ENCODE data around the gene IGSF9B.

IGSF9B gene

DNA sequence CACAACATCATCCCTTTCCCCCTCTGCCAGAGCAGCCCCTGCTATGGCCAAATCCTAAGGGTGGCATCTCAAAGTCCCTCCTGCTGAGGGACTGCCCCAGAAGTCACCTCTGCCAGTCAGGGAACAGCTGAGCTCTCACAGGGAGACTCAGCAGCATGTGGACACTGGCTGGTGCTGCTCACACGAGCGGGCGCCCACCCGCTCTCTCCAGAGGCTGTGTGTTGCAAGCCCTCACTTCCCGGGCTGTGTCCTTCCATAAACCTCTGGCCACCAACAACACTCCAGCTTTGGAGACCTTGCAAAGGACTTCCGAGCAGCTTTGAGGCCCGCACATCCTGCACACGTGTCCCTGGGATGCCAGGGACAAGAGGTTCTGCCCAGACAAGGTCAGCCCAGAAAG lies 2.8 kb downstream of the IGSF9B start:
- DNase-seq (ENCODE audit: low read depth): no peak

DNA sequence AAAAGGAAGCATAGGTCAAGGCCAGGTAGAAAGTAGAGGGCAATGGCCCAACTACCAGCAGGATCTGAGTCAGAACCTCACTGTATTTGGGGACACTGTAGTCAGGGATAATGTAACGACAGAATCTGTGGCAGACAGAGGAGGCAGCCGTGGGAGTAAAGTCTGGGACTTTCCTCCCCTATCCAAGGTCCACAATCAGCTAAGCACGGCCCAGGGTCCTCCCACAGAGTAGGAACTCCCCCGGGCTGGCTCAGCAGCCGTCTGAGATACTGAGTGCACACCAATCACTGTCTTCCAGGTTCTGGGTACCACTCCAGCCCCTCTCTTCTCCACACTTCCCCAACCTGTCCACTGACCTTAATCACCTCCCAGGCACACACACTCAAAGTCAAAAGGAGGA lies 3.2 kb downstream of the IGSF9B start:
- DNase-seq (ENCODE audit: low read depth): no peak

DNA sequence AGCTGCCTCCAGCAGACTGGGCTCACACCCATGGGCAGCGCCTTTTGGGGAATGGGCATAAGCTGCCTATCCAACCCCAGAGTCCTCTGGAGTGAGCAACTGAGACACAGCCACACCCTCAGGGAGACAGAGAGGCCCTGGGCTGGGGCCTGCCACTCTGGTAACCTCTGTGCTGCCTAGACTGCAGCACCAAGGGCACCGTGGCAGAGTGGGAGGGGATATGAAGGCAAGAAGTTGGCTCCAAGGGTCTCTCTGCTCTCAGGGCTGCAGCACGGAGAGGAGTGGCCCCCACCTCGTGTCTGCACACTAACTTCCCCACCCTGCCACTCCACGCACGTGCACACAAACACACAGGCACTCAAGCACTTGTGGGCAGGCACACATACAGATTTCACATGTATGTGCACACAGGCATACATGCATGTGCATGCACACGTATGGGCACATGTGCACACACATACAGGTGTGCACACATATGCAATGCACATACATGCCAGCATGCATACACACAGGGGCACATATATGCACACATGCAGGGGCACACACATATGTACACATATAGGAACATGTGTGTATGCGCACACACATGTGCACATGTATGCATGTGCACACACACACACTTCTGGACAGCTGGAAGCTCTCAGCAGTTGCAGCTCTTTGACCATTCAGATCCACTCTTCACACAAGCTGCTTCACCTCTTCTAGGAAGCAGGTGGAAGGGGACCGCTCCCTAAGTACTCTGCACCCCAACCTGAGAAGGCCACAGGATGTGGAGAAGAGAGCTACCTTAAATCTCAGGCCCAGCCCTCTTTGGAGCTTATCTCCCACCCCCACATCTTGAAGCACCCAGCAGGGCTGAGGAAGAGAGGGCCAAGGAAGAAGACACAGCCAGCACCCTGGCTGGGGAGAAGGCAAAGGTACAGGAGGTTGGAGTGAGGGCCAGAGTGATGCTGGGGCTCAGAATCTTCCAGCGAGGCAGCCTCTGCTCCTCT lies 4.3 kb downstream of the IGSF9B start:
- no peak for DNase-seq (ENCODE audit: low read depth)

DNA sequence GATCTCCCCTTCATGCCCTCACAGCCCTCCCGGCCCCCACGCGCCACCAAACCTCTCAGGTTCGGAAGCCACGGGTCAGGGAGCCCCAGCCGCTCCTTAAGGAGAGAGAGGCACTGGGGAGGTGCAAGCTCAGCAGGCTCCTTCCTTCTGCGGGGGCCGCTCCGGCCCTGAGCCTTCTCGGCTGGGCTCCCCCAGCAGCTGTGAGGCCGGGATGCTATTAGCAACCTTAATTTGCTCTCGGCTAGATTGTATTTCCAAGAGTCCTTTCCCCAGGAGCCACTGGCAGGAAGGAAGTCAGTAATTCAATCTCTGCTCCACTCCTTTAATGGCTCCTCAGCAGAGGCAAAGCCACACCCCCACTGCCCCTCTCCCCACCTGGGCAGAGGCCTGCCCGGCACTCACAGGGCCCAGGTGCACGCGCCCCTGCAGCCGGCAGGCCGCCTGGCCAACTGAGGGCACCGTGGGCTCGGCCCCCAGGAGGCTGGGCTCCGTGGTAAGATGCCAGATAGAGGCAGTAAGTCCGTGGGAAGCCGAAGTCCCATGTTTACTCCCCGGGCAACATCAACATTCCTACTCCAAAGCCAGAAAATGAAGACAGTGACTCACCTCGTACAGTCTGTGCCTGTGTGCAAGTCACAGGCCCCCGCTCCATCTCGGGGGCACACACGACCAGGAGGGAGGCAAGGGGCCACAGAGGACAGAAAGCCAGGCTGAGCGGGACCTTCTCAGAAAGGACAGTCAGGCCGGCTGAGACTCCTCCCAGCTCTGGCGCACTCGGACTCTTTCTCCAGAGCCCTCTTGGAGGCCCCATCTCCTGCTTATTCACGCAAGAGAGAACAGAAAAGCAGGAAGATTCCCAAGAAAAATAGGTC lies 5.2 kb downstream of the IGSF9B start:
- no peak for DNase-seq (ENCODE audit: low read depth)

DNA sequence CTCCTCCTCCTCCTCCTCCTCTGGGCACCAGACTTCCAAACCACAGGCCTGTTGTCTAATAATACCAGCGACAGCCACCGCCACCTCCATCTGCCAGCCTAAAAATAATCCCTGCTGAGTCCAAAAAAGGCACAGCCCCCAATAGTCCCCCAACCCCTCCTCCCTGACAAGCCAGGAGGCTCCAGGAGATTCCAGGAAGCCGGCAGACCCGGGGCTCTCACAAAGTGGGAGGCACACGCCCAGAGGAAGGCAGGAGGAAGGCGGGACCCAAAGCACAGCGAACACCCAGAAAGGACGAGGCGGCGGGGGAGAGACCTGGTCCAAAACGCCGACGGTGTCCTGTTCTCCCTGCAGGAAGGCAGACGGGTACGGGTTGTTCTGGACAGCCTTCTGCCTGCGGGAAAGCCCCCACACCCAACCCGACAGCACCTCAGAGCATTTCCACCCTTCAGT lies 5.9 kb downstream of the IGSF9B start:
- no peak for DNase-seq (ENCODE audit: low read depth)

DNA sequence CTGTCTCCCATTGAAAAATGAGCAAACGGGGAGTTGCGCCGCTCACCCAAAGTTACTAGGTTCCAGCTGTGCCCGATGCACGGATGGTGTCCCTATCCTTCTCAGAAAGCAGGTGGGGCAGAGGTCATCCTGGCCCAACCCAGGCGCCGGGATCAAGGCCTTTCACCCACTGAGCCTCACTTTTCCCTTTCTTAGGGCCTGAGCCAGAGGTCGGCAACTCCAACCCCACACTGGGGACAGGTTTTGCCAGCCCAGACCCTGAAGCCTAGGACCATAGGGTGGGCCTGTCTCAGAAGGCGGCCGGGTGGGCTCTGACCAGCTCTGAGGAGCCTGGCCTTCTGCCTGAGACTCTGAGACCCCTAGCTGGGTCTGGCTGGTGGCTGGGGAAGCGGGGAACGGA lies 6.3 kb downstream of the IGSF9B start:
- no peak for DNase-seq (ENCODE audit: low read depth)

DNA sequence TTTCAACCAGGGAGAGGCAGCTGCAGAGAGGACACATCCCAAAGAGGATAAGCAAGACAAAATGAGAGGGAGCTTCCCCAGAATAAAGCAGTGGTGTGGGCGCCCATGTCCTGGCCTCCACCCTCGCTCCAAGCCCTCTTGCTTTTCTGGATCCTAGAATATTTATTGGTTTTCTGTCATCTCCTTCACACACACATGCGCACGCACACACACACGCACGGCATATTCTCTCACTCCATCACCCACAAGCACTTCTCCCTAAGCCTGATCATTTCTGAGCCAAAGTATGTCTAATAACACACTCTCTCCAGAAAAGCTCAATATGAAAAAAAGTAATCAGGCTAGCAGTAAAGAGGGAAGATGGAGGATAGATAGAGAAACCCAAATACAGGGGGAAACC lies 7.6 kb downstream of the IGSF9B start:
- DNase-seq (ENCODE audit: low read depth): no peak

DNA sequence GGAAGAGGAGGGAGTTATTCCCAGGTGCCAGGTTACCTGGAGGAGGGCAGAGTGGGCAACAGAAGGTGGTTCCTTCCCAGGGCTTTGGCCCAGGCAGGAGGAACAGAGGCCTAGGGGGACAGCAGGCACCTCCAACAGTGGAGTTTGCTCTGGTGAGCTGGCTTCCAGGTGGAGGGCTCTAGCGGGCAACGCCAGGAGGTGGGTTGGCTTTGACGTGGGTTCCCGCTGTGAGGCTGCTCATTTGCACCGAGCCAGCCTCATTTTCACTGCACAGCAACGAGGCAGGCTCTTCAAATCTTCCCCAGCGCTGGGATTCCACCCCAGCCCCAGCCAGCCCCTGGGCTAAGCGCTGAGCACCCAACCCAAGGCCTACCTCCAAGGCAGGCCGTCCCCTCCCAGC lies 8.1 kb downstream of the IGSF9B start:
- no peak for DNase-seq (ENCODE audit: low read depth)

DNA sequence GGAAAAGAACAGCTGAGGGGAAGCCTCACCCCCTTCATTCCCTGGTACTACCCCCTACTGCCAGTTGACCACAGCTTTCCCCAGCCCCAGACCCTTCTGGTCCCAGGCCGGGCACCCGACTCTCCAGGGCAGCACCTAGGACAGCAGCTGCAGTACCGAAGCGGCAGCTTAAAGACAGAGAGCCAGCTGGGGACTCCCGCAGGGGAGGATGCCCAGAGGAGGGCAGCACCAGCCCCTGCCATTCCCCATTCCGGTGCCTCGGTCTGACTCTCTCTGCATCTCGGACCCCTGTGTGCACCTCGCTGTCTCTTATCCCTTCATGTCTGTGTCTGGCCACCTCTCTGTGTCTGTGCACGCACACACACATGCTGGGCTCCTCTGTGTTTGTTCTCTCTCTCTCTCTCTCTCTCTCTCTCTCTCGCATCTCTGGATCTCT lies 9.4 kb downstream of the IGSF9B start:
- no peak for DNase-seq (ENCODE audit: low read depth)

DNA sequence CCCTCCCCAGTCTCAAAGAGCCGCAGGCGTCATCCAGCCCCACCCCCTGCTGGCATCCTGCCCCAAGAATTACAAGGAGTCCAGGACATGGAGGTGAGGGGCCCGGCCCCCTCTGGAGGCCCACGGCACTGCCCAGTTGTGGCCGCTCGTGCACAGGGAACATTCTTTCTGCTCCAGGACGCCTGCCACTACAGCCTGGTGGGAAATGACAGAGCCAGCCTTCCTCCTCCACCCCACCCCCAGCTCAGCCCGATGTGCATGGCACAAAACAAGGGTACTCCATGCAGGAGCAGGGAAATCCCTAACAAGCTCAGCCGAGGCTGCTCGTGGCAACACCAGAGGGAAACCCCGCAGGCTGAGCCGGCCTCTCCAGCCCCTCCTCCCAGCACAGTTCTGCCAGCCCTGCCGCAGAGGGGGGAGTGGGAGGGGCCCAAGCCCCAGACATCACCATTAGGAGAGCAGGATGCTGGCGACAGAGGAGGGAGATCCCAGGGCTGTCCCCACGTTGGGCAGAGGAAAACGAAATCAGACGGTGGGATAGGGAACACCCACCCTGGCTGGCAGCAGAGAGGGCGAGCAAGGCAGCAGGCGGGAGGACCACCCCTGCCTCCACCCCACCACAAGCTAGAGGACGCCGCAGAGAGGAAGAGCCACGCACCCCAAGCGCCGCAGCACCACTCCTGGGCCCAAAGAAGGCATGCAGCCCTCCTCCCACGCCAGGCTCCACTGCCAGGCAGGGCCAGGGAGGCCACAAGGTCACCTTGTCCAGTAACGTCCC lies 10.0 kb downstream of the IGSF9B start:
- no peak for DNase-seq (ENCODE audit: low read depth)

DNA sequence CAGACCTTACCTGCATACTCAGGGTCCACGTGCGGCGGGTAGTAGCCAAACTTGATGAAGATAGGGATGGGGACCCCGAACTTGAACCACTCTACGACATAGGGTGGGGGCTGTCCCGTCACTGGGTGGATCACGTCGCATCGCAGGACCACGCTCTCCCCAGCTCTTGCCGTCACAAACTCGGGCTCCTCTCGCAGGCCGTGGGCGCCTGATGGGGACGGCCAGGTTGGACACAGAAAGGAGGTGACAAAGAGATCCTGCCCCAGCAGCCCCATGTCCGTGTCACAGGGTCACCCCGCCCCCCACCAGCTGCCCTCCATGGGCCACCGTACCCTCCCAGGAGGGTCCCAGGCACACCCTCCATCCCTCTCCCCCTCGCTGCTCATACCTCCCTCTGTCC lies 10.7 kb downstream of the IGSF9B start:
- DNase-seq (ENCODE audit: low read depth): no peak

DNA sequence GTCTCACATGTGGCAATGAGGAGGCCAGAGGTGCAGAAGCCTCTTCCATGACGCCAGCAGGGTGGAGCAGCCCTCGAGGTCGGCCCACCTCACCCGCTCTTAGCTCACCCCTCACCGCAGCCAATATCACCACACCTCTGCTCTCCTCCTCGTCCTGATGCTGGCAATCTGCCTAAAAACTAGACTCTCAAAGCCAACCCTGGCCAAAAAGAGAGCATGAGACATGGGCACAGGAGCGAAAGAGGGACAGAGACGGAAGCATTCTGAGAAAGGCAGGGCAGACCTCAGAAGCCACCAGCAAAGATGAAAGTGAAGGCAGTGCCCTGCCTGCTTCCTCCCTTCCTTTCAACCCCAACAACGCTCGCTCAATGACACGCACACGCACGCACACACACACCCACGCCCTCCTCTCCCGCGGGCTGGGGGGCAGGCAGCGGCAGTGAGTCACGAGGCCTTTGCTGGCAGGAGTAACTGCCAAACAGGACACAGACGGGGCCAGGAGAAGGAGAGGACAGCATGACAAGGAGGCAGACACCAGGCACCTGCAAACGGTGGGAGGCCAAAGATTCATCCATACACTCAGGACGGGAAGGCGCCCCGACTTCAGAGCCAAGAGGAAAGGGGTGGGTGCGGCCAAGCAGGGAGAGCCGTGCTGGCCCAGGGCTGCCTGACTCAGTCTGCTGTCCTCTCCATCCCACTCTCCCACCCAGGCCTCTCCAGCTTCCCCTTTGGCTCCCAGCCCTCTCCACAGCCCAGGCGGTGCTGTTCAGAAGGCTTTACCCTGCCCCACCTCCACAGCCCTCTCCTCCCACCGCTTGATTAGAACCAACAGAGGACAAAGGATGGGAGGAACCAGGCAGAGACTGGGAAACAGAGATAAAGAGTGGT lies 11.4 kb downstream of the IGSF9B start:
- DNase-seq (ENCODE audit: low read depth): no peak

DNA sequence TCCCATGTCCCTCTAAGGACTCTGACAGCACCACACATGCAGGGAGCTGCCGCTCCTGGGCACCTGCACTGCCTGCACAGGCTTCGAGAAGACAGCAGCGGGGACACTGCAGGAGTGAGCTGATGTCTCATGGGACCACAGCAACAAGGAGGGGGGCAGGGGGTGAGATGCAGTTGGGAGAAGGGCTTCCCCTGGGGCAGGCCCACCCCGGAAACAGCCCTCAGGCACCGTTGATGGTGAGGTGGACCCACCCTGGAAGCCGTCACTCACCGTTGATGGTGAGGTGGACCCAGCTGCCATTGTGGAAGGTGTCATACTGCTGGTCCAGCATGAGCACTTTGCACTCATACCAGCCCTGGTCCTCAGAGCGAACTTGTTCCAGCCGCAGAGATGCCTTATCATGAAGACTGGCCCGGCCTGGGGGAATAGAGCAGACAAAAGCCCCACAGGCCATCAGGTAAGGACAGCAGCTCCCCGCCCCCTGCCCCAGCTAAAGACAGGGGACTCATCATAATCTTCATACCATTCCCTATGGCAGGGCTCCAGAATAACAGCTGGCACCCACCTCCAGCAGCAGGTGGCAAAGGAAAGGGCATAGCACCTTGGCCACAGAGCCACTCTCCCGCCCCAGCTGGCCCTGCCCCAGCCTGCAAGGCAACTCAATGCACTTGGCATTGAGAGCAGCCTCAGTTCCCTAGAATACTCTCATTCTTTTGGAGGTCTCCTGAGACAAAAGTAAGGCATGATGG lies 12.6 kb downstream of the IGSF9B start:
- no peak for DNase-seq (ENCODE audit: low read depth)

DNA sequence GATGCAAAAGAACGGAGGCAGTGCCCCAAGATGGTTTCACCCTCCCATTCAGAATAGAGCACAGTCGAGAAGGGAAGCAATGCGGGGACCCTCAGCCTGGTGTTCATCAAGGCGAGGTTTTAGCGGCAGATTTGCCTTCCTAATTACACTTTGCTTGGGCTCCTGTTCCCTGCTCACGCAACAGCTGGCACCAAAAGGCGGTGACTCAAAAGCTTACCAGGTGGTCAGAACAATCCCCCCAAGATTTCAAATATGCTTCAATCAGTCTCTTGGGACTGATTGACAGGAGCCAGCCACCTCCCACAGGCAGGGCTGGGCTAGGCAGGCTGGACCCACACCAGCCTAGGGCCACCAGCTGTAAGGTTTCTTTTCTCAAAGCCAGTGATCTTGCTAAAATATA lies 14.2 kb downstream of the IGSF9B start:
- no peak for DNase-seq (ENCODE audit: low read depth)

DNA sequence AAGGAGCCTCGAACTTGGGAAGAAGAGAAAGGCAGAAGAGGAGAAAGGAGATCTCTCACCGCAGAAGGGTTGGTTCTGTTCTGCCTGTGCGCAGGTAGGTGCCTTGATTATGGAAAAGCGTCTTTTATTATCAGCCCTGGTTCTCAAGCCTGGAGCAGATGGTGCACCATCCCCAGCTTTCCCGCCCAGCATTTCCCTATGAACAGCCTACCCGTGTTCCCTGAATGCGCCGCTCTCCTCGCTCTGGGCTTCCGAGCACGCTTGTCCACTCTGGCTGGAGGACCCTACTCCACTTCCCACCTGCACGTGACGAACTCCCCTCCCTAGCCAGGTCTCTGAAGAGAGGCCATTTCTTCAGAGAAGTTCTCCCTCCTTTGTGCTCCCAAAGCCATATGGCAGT lies 15.2 kb downstream of the IGSF9B start:
- DNase-seq (ENCODE audit: low read depth): no peak

DNA sequence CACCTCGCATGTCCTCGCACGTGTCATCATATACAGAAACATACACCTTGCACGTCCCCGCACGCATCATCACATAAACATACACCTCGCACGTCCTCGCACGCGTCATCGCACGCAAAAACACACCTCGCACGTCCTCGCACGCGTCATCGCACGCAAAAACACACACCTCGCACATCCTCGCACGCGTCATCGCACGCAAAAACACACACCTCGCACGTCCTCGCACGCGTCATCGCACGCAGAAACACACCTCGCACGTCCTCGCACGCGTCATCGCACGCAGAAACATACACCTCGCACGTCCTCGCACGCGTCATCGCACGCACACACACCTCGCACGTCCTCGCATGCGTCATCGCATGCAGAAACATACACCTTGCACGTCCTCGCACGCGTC lies 16.7 kb downstream of the IGSF9B start:
- DNase-seq (ENCODE audit: low read depth): no peak

DNA sequence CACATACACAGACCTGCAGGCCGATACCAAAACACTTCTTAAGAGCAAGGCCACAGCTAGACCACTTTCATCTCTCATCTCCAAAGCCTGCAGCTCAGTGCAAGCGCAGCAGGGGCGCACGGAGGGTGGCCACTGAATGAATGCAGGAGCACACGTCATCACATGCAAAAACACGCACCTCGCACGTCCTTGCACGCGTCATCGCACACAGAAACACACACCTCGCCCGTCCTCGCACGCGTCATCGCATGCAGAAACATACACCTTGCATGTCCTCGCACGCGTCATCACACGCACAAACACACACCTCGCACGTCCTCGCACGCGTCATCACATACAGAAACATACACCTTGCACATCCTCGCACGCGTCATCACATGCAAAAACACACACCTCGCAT lies 17.2 kb downstream of the IGSF9B start:
- DNase-seq (ENCODE audit: low read depth): no peak

DNA sequence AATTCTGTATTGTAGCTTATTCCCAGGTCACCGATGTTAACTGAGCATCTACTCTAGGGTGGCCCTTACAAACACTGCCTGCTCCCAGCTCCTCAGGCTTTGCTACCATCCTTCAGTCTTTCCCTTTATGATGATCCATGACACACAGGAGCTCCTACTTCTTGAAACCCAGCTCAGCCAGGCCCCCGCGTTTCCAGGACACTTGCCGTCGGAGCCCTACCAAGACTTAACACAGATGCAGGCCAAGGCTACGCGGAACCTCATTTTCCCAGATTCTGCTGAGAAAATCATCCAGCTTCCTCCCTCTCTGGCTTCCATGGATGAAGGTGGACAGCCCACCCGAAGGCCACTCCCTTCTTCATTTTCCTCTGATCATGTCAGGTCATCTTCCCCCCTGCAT lies 18.6 kb downstream of the IGSF9B start:
- no peak for DNase-seq (ENCODE audit: low read depth)

DNA sequence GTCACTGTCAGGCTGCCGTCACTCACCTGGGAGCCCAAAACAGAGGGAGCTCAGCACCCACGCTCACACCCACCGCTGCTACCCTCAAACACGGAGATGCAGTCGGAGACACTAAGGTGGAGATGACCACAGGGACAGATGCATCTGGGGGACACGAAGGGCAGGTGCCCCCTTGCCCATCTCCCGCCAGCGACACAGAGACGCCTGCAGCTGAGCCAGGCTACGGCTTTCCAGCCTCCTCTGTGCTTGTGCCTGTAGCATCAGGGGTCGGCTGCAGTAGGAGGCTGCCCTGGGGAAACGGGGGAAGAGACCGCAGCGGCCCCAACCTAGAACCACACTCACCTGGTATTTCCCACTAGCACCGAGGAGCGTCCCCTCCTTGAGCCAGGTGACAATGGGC lies 19.3 kb downstream of the IGSF9B start:
- no peak for DNase-seq (ENCODE audit: low read depth)

DNA sequence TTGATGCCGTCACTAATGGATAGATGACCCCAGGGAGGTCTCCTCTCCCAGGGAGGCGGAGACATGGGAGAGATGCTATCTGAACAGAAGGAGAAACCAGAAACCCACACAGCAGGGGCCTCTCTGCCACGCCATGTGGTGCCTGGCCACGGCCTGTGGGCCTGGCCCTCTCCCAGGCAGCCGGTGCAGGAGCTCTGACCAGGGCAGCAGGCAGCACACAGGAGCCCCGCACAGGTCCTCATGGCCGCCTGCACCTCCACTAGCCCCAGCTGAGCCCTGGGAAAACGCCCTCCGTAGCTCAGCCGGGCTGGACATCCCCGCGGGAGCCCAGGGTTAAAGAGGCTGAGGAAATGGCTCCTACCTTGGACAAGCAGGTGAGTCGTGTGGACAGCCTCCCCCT lies 19.8 kb downstream of the IGSF9B start:
- no peak for DNase-seq (ENCODE audit: low read depth)

All from CMK (cell line).